ENCODE measurements around the gene TFE3.

TFE3 gene, protein sequence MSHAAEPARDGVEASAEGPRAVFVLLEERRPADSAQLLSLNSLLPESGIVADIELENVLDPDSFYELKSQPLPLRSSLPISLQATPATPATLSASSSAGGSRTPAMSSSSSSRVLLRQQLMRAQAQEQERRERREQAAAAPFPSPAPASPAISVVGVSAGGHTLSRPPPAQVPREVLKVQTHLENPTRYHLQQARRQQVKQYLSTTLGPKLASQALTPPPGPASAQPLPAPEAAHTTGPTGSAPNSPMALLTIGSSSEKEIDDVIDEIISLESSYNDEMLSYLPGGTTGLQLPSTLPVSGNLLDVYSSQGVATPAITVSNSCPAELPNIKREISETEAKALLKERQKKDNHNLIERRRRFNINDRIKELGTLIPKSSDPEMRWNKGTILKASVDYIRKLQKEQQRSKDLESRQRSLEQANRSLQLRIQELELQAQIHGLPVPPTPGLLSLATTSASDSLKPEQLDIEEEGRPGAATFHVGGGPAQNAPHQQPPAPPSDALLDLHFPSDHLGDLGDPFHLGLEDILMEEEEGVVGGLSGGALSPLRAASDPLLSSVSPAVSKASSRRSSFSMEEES

DNA sequence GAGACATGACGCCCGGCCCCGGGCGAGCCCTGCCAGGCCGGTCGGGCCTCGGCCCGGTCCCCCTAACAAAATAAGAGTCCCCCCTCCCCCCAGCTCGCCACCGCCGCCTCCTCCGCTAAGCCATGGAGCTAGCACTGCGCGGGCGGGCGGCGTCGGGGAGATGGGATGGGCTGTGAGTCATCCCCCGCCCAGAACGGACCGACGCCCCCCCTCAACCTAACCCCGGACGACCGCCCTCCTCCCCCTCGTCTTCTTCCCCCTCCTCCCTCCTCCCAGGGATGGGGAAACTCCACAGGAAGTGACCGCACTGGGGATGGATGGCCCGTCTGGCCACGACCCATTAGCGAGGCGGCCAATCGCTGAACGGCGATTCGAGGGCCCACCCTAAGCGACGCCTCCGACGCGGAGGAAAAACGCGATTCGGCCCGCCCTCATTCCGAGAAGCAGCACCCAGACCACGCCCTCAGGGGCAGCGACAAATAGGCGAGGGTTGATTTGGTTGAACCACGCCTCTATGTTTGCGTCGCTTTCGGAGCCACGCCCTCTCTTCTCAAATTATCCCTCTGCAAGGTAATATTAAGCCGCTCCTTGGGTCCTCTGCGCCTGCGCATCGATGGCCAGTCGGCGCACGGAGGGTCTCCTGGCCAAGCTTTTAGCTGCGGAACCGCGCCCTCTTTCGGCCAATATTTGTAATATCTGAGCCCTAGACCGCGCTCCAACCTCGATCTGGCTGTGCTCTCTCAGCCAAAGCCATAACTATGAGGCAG is at the start of gene TFE3:
TFE3 (minus strand) TSS at position 138 of the 767 bp plus-strand sequence; CDS start at position 7, 131 bp downstream.
- peak; percentile 89 for DNase-seq (ENCODE audit: low read depth)

- no peak for DNase-seq (ENCODE audit: low read depth)
Measured at GRCh38 chrX:49089553-49089952, 46.4 kb upstream of the TFE3 start.

DNA sequence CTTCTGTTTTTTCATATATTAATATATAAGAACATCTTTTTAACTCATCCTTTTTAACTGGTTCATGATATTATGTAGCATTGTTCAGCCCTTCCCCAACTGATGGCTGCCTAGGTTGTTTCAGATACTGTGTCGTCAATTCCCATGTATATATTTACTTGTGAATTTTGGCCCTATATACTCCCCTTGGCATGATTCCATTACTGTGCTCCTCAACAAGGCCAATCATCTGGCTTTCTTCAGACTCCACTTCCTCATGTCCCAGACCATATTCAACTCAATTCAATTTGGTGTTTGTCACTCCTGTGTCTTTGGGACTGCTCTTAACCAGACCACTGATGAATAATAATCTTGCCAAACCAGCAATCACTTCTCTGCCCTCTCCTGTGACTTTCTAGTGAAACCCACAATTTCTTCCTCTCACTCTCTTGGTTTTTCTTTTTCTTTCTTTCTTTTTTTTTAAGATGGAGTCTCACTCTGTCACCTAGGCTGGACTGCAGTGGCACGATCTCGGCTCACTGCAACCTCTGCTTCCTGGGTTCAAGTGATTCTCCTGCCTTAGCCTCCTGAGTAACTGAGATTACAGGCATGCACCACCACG is 39.2 kb upstream of the TFE3 start:
- DNase-seq (ENCODE audit: low read depth): no peak

DNA sequence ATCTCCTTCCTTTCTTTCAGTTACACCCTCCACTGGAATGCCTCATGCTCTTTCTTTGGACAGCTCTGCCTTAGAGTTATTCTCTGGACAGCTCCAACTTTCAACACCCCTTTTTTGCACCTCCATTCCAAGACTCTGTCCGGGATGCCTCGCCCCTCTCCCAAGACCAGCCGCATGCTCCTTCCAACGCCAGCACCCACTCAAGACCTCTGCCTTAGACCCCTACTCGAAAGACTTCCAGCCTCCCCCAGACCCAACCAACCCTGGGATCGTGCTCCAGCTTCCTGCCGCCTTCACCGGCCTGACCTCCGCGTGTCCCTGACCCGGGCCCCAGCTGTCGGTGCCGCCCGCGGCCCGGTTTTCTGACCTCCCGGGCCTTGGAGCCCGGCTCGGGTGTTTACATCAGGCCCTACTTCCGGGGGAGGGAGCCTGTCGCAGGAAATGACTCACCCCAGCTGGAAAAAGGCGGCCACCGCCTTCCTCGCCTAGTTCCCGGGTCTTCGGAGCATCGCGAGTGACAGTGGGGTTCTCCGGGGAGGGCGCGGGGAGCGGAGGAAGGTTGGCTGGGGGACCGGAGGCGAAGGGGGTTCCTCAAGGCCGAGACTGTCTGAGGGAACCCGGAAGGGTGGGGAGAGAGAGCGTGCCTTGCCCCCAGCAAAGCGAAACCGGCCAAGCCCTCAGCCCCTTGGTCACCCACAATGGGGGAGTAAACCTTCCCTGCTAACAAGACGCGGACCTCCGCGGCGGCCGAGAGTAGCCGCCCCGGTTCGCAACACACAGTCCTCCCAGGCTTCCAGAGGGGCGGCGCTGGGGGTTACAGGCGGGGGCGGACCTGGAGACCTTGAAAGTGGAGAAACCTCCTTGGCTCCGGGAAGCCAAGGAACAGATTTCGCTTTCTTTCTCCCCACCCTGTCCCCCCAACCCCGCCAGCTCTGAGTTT is 36.6 kb upstream of the TFE3 start, which contains the start of gene WDR45:
WDR45 (minus strand) TSS at position 399 of the 940 bp plus-strand sequence. CDS start 1,792 bp downstream, outside the sequence.
- peak; percentile 52 for DNase-seq (ENCODE audit: low read depth)

GRCh38 chrX:49077941-49078340 is 34.8 kb upstream of the TFE3 start:
- DNase-seq (ENCODE audit: low read depth): no peak

DNA sequence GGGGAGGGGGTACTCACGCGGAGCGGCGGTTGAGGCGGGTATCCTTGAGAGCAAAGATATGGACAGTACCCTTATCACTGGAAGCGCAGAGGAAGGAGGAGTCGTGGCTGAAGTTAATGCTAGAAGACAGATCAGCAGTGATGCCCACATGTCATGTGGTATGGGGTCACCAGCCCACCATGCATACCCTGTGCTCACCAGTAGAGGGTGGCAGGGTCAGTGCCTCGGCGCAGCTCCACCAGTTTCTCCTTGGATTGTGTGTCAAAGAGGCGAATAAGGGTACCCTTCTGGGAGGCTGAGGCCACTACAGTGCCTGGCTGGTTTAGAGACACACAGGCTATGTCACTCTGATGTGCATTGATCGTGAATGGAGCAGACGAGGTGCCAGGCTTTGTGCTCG is 32.2 kb upstream of the TFE3 start:
- no peak for DNase-seq (ENCODE audit: low read depth)

DNA sequence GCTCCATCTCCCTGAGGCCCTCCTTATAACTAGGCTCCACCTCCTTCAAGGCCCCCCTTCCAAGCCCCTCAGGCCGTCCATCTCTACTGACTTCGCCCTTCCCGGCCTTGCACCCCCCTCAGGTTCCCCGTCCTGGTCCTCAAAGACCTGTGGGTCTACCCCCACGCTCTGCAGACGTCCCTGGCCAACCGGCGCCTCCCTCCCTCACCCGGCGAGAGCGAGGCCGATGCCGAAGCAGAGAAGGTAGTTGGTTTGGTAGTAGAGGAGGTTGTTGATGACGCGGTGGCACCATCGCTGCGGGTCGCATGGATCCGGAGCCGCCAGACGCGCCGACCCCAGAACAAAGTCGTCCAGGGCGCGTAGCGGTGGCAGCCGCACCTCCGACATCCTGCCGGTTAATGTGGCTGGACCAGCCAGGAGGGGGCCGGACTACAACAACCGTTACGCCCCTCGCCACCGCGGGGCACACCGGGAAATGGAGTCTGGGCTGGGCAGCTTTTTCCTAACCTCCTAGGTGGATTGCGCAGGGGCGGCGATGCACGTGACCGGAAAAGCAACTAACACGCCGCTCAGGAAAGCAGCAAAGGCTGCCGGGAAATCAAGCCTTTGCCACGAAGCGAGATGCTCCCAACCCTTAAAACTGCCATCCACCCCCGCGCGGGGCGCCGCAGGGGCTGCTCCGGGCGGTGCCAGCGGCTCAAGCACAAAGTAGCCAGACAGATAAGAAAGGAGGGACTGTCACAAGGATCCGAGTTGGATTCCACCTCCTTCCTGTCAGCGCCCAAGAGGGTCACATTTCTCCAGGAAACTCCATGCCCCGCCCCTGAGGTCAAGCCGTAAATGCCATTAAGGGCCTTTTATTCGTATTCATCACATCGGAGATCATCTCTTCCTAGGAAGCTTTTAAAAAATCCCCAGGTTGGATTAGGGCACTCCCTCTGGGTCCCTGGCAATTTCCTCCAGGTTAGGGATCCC is 30.7 kb upstream of the TFE3 start, which contains the start of gene PRAF2:
PRAF2 (minus strand) TSS at position 402 of the 975 bp plus-strand sequence; CDS start at position 387, 15 bp downstream.
- DNase-seq (ENCODE audit: low read depth): peak; percentile 83

DNA sequence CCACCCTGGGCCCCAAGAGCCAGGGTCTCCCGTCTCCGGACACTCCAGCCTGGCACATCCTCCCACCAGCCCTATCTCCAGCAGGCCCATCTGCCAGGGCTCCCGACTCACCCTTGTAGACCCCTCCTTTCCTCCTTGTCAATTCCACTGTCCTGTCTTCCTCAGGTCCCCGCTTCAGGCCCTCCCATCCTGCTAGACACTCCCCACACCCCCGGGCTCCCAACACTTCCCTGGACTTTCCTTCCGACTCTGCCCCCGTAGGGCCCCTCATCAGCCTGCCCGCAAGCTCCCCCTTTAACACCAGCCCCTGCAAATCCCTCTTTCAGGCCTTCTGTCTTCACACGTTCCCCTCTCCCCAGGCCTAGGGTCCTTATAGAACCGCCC is 29.5 kb upstream of the TFE3 start:
- DNase-seq (ENCODE audit: low read depth): no peak

DNA sequence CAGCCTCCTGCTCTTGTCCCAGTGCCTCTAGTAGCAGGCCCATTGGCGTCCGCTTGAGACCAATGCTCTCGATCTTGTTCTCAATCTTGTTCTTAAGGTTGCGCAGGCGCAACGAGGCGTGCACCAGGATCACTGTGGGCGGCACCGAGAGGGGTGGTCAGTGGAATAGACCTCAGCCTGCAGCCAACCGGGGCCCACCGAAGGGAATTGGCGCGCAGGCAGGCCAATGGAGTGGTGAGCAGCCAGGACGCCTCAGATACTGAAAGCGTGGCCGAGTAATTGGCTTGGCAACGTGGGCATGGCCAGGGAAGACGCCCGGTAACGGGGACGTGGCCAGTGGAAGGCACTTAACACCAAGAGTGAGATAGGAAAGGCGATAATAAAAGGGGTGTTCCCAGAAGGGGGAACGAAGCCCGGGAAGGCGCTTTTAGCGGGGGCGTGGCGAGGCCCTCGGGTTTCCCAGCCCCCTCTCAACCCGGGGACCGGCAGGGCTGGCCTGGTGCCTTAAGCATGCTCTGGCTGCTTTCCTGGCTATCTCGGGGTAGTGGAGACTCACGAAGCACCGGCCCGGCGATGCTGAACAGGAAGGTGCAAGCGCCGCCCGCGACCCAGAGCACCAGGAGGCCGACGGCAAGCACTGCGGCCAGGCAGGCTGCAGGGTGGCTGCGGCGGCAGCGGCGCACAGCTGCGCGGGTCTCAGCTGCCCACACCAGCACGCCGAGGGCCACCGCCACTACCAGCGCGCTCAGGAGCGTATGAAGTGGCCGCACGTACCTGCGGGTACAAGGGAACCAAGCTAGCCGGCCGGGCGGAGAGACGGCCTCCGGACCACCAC is 28.9 kb upstream of the TFE3 start:
- no peak for DNase-seq (ENCODE audit: low read depth)

GRCh38 chrX:49070988-49071387 is 27.8 kb upstream of the TFE3 start:
- no peak for DNase-seq (ENCODE audit: low read depth)

DNA sequence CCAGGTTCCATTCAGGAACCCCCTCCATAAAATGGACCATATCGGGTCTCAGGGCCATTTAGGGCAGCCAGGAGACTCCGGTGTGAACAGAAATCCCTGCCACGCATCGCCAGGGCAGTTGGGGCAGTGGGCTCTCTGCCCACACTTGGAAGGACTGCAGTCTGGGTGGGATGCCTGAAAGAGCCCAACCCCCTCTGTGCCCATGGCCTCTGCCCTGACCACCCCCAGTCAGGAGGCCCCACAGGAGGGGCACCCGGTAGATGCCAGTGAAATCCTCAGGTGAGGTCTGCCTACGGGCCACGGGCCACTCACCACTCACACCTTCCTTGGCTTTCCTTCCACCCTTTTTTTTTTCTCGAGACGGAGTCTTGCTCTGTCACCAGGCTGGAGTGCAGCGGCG is 25.9 kb upstream of the TFE3 start:
- no peak for DNase-seq (ENCODE audit: low read depth)

GRCh38 chrX:49067285-49068120 is 24.3 kb upstream of the TFE3 start:
- DNase-seq (ENCODE audit: low read depth): no peak

DNA sequence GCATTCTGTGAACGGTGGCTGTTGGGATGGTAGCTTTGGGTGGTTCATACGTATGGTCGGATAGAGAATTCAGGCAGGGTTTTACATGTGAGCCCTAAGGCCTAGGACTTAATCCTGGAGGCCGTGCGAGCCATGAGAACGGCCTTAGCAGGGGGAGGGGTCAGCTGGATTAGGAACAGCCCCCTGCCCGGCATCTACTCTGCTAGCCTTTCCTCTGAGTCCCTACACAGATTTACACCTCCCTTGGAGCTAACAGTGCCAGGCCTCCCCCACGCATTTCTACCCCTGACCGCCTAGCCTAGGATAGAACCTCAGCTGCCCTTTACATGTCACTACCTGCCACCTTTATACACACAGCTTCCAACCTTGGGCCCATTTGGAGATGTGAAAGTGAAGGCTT is 23.5 kb upstream of the TFE3 start:
- DNase-seq (ENCODE audit: low read depth): no peak

DNA sequence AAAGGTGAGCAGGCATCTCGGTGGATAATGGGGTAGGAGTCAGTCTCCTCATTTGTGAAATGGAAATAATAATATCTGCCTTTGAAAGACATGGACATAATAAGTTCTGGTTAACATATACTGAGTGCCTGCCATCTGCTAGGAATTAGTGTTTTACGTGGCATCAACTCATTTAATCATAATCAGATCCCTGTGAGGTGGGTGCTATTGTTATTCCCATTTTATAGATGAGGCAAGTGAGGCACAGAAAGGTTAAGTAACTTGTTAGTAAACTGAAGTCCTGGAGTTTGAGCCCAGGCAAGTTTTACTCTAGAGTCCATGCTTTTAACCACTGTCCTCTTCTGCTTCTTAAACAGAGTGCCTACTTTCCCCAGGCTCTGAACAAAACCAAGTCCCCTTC is 23.1 kb upstream of the TFE3 start:
- DNase-seq (ENCODE audit: low read depth): no peak

GRCh38 chrX:49064735-49065134 is 21.6 kb upstream of the TFE3 start:
- DNase-seq (ENCODE audit: low read depth): no peak

- no peak for DNase-seq (ENCODE audit: low read depth)
Measured at GRCh38 chrX:49064303-49064702, 21.1 kb upstream of the TFE3 start.

GRCh38 chrX:49063715-49064114 is 20.6 kb upstream of the TFE3 start:
- DNase-seq (ENCODE audit: low read depth): no peak

GRCh38 chrX:49061916-49062315 is 18.8 kb upstream of the TFE3 start:
- DNase-seq (ENCODE audit: low read depth): no peak
